Fibroblast of the aortic adventitia (primary cell): Measurements from ENCODE around the gene RFT1. TPM values are rescaled to one million over a fixed set of nuclear protein-coding genes. Genes with fewer than 3 reads are reported as not detected.

Experiments
- DNase-seq: peaks from one replicate; pipeline ENCODE4 v3.0.0-alpha.2; 2010; ENCODE audit warnings: low read depth
- H3K4me3 ChIP-seq: 2 replicates; pipeline ENCODE4 v1.5.1; 2011; ENCODE audit warnings: low read depth, mild to moderate bottlenecking, control low read depth, low read length, moderate library complexity
- CTCF ChIP-seq: IDR thresholded peaks from 2 replicates; pipeline ENCODE4 v1.5.1; 2011; ENCODE audit warnings: mild to moderate bottlenecking, low read length, control low read depth, inconsistent platforms; ENCODE audit not compliant: insufficient read depth
- total RNA-seq: library from RNA; depleted of rRNA; stranded (reverse); fragments of >200 nt; gene quantifications from 2 replicates; pipeline ENCODE4 v1.2.3, GENCODE V29; 2012; ENCODE audit warnings: low replicate concordance

RFT1 gene
- total RNA-seq, 1 donor, result 15.4 TPM

GRCh38 chr3:53051929-53052328 is 78.3 kb downstream of the RFT1 start:
- H3K4me3 ChIP-seq, result no peak overlapping the region
- no peak for TF ChIP-seq CTCF
- no peak for DNase-seq

- TF ChIP-seq CTCF, result no peak
- H3K4me3 ChIP-seq, result no peak overlapping the region
- DNase-seq, result no peak
Measured at GRCh38 chr3:53049987-53050386, 80.2 kb downstream of the RFT1 start.

- TF ChIP-seq CTCF, result peak; percentile 39
- peak overlapping the region; percentile 72 for H3K4me3 ChIP-seq
- no peak for DNase-seq
Measured at GRCh38 chr3:53046171-53047170, 83.8 kb downstream of the RFT1 start.

- H3K4me3 ChIP-seq, result peak within 1 kb of the TSS; percentile 72
- peak; percentile 34 for DNase-seq
- TF ChIP-seq CTCF, result no peak
Measured at GRCh38 chr3:53045518-53046170, 84.6 kb downstream of the RFT1 start, which contains the start of gene SFMBT1. SFMBT1 (minus strand) TSS chr3:53046073; CDS start chr3:52969128, 76,945 bp downstream.

- peak; percentile 47 for DNase-seq
- TF ChIP-seq CTCF, result no peak
Measured at GRCh38 chr3:53044711-53045517, 85.3 kb downstream of the RFT1 start.

GRCh38 chr3:53044371-53044710 is 85.9 kb downstream of the RFT1 start:
- no peak for TF ChIP-seq CTCF
- no peak for DNase-seq
- H3K4me3 ChIP-seq, result peak overlapping the region; percentile 72

More at GRCh38 chr3:53044711-53045517, 85.3 kb downstream of the RFT1 start:
- peak overlapping the region; percentile 72 for H3K4me3 ChIP-seq
